Stimulated activated CD4-positive, alpha-beta T cell treated with anti-CD3 and anti-CD28 coated beads, TNF-alpha, amount 100 ng/mL, for 24 hours (primary cell): ENCODE data around the gene ERC2.

Experiments
- DNase-seq, 3 experiments: peaks; one replicate each; pipeline ENCODE4 v3.0.0-alpha.2; 2020; ENCODE audit warnings: low read depth in 3 of 3

ERC2 gene

DNA sequence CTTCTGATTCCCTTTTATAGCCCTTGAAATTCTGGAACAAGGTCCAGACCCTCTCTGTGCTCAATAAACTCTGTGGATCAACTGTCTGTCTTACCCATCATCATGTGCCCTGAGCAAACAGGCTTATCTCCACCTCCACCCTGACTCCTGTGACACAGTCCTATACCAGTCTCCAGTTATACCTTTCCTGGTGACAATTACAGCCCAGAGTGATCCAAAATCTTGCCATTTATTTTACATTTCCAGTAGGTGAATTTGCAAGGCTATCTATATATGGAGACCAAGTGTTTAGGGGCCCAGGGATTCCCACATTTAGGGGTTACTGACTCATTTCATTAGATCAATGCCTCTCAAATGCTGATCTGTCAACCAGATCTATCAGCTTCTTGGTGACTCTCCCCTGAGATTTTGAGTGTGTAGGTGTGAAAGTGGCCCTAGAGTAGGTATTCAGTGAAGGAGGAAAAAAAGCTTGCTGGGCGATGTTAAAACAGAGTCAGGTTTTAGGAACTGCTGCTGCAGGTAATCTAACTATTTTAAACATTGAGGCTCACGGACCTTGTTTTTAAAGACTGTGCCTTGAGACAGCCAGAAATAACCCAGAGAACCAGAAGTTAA lies 751.5 kb downstream of the ERC2 start:
- no peak for DNase-seq

- DNase-seq = no peak
Measured at GRCh38 chr3:55716044-55716443, 752.2 kb downstream of the ERC2 start.

- DNase-seq = no peak
Measured at GRCh38 chr3:55714057-55714456, 754.2 kb downstream of the ERC2 start.

DNA sequence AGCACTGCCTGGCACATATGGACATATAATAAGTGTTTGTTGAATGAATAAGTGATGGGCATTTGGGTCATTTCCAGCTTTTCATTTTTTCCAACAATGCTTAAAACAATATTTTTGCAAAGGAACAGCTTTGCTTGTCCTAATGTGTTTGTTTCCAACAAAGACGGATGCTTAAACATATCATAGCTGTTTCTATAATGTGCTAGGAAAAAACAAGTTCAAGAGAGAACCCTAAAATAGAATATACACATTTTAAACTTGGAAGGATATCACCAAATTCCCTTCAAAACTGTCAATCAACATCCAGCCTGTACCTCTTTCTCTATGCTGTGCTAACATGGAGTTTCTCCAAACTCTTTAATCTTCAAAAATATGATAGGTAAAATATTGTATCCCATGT lies 756.6 kb downstream of the ERC2 start:
- no peak for DNase-seq

GRCh38 chr3:55709411-55710012 lies 758.8 kb downstream of the ERC2 start:
- no peak for DNase-seq

- no peak for DNase-seq
Measured at GRCh38 chr3:55708921-55709320, 759.3 kb downstream of the ERC2 start.

DNA sequence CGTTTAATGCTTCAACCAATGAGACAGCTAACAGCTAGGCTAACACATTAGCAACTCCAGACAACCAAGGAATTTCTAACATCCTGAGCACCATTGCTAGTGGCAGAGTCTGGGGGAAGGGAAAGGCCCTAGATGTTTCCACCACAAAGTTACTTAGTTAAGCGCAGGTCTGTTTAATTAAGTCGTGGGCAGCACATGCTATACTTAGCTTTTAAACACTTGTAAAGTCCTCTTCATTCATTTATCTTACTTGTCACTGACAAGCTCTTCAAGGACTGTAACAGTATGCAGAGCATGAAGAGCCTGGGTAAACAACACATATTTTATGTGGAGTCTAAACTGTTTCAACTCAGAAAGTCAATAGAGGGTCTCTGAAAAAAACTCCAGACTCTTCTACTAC lies 760.0 kb downstream of the ERC2 start:
- DNase-seq = no peak

GRCh38 chr3:55704521-55704920 lies 763.7 kb downstream of the ERC2 start:
- no peak for DNase-seq

DNA sequence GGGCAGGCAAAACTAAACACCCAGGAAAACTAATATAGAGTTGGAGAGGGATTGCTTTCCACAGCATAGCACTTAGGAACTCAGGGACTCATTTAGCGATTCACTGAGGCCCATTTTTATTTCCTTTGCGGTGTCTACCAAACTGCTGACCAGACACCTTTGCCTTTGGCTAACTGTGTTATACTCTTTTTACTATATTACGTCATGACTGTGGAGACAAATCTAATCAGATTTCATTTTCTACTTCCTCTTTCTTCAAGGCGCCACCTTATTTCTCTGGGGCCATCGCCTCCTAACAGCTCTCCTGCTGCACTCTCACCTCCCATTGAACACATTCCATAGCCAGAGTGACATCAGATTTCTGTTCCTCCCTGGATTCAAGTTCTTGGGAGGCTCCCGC lies 765.4 kb downstream of the ERC2 start:
- no peak for DNase-seq

- no peak for DNase-seq
Measured at GRCh38 chr3:55701997-55702396, 766.3 kb downstream of the ERC2 start.

DNA sequence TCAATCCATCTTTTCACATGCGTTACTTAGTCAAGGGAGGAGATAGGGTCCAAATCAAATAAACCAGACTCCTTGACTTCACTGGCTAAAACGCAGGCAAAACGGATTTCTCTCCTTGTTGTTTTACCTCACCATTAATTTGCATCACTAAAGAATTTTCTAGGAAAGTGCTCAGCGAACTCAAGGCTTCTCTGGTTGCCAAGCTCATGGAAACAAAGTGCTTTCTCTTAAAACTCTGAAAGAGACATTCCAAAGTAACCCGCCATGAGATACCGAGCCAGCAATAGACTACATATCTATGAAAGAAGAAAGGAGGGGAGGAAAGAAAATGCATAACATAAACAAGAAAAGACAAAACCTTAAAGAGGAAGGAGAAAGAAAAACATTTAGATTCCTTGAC lies 769.4 kb downstream of the ERC2 start:
- no peak for DNase-seq

DNA sequence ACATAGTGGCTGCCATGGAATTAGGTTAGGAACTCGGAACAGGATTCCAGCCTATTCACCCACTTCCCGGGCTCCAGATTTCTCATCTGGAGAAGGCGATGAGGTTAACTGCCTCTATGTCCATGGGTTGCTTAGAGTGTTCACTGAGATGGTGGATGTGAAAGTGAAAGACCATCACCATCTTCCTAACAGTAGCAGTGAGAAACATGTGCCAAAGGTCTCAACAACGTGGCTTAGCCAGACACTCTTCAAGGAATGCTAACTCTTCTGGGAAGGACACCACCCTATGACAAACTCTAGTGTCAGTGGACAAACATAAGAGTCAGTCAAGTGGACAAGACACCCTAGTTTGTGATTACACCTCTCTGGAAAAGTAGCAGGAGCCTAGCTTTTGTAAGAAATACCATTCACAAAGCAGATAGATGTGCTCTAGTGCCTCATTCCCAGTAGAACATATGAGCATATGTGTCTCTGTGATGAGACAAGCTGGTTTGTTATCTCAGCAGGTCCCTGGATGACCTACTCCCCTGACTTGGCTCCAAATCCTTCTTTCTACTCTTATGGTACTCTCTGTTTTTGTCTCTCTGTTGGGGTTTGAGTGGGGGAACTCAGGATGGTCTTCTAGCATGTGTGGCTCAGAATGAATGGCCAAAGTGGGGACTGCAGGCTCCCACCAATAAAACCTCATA lies 770.9 kb downstream of the ERC2 start:
- DNase-seq = no peak

DNA sequence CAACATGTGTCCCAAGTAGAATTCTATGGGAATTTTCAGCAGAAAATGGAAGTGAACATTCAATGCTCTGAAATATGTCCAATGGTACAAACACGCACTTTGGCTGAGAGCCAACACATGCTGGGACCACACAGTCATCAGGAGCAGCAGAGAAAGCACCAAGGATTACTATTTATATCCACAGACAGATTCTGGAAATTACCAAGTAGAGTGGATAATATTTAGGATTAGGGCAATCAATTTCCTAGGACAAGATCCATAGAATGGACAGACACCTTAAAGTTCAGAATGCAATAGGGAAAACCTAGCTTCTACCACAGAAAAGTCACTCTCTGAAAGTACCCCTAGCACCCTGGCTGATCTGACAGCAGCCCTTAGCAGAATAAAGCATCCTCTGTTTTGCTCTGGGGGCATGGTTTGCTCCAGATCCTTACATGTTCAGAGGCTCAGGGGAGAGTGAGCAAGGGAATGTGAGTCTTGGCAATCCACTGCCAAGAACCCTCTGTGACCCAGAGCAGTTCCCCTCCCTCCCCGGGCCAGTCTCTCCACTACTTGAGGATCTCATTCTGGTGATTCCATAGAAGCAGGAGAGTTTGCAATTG lies 775.2 kb downstream of the ERC2 start:
- no peak for DNase-seq

- no peak for DNase-seq
Measured at GRCh38 chr3:55692295-55692956, 775.8 kb downstream of the ERC2 start.

- DNase-seq = no peak
Measured at GRCh38 chr3:55691141-55691540, 777.1 kb downstream of the ERC2 start.

DNA sequence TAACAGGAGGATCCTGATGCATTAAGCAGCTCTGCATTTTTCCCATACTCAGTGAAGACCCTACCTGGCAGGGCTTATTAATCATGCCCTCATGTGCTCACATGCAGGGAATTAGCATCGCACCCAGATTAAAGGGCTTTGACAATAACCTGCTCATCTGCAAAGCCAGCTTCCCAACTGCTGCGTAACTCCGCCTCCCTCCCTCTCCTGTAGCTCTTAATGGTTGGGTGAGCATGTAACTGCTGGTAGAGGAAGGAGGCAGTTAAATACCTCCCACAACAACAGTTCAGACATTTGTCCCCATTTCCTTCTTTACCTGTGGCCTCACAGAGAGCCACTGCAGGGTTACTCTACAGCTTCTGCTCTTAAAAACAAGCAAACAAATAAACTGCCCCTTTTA lies 777.5 kb downstream of the ERC2 start:
- no peak for DNase-seq

- no peak for DNase-seq
Measured at GRCh38 chr3:55690177-55690576, 778.1 kb downstream of the ERC2 start.

DNA sequence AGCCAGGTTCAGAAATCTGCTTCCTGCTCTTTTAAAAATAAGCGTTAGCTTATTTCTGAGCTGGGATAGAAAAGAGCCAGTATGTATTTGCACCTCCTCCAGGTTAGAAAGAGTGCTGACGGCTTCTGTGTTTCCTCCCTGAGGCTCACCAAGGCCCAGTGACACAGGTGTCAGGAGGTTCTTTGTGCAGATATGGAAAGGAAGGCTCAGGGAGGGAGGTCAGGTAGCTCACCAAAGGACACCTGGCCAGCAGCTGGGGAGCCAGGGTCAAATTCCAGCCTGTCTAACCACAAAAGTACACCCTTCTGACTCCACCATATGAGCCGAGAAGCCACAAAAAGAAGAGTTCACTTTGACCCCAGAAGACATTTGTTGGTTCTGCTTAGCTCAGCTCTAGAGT lies 780.1 kb downstream of the ERC2 start:
- no peak for DNase-seq

DNA sequence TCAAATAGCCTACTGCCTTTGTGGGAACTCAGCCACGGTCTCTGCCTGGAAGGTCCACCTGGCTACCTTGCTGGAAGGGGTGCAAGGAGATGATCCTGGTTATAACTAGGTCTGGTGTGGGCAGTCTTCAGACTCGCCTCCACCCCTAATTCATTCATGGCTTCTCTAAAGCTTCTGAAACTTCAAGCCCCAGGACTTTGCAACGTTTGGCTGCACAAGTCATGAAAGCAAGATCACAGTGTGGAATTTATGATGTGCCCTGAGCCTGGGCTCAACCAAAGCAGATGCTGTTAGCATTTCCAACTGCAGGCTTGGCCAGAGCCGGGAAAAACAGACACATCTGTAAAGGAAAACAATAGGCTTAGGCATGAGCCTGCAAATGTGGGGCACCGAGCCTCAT lies 780.7 kb downstream of the ERC2 start:
- DNase-seq = no peak

DNA sequence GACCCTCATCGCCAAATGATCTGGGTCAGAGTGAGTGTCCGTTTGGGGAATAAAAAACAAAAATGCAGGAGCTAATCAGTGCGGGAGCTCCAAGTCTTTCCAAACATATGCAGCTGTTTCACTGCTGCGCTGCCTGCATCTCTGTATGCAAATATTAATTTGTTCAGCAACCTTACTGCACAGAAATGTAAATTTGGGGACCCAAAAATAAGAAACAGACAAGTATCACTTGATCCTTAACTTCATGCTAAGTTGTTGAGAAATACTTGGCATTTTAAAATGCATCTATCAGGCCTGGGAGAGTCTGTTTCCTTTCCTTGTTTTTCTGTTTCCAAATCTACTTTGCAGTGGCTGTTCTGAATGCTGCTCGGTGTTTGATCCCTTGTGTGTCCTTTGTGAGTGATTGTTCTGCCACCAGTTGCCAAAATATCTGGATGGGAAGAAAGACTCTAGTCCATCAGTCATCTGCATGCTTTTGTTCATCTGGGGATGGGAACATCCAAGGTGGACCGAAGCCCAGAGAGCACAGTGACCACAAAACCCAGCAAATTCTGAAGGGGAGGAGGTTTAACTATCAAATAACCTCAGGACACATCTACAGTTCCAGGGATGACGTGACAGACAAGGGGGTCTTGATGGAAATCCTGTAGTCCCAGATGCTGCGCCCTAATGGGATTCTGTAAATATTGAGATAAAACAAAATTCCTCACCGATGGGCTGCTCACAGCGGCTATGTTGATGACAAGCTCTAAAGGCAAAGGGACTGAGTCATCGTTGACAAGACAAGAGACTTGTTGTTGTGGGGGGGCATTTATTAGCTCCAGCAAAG lies 781.6 kb downstream of the ERC2 start:
- DNase-seq = no peak

- DNase-seq = no peak
Measured at GRCh38 chr3:55683666-55684270, 784.5 kb downstream of the ERC2 start.
